Endothelial cell of umbilical vein (primary cell): Measurements from ENCODE around the gene PTGES. TPM values are rescaled to one million over a fixed set of nuclear protein-coding genes. Genes with fewer than 3 reads are reported as not detected.

Experiments
- BruUV-seq: library from RNA; stranded (reverse); fragments of 400-500 nt; replicated peaks from 2 replicates; lab custom pipeline; 2021; lab: Mats Ljungman, UMichigan
- CTCF ChIA-PET: fragments of 300-600, 350-600 bp; sonication (Branson Sonifier 250); formaldehyde crosslinking; loops from one replicate; lab custom pipeline; 2021; ENCODE audit warnings: antibody characterized with exemption, inconsistent platforms; lab: Charles Lee
- POLR2A ChIA-PET: fragments of 300-600, 350-600 bp; sonication (Branson Sonifier 250); formaldehyde crosslinking; loops from one replicate; lab custom pipeline; 2021; ENCODE audit warnings: antibody characterized with exemption, inconsistent platforms; lab: Charles Lee
- DNase-seq: peaks from one replicate; pipeline ENCODE4 v3.0.0-alpha.2; 2011; ENCODE audit warnings: low read depth, low spot score
- FAIRE-seq: peaks from 2 replicates; lab custom pipeline; 2011; peaks lifted over from hg19 to GRCh38; lab: Jason Lieb, UNC
- H2AFZ ChIP-seq: 2 replicates; pipeline ENCODE4 v1.6.0; 2012; ENCODE audit warnings: low read depth, low read length, control low read depth, inconsistent platforms
- H3K27ac ChIP-seq: 2 replicates; pipeline ENCODE4 v1.5.1; 2011; ENCODE audit warnings: low read depth, mild to moderate bottlenecking, control low read depth, low read length, moderate library complexity; ENCODE audit not compliant: insufficient read depth
- H3K27me3 ChIP-seq, 2 experiments: 2 replicates each; pipeline versions ENCODE4 v1.6.0 to v1.6.1; 2011; ENCODE audit warnings: low read length in 2 of 2, mixed read lengths in 1 of 2; ENCODE audit not compliant: control insufficient read depth in 2 of 2, insufficient read depth in 2 of 2
- H3K36me3 ChIP-seq, 2 experiments: 2 replicates in 1 of 2; 3 replicates in 1 of 2; pipeline ENCODE4 v1.5.1; 2011; ENCODE audit warnings: low read length in 2 of 2, mild to moderate bottlenecking in 1 of 2, moderate library complexity in 1 of 2; ENCODE audit not compliant: control insufficient read depth in 2 of 2, insufficient read depth in 2 of 2; ENCODE audit errors: extremely low read depth in 1 of 2
- H3K4me1 ChIP-seq: 3 replicates; pipeline ENCODE4 v1.5.1; 2011; ENCODE audit warnings: mild to moderate bottlenecking, low read length; ENCODE audit not compliant: control insufficient read depth, insufficient read depth; ENCODE audit errors: extremely low read depth
- H3K4me2 ChIP-seq: 2 replicates; pipeline ENCODE4 v1.6.1; 2011; ENCODE audit warnings: low read length, control low read depth, mixed read lengths; ENCODE audit not compliant: insufficient read depth
- H3K4me3 ChIP-seq, 3 experiments: fragments of 200-600 bp in 1 of 3; sonication (generic), shearing (Covaris generic) in 1 of 3; replicated peaks in 1 of 3; 2 replicates each; pipeline ENCODE4 v1.5.1; 2011 to 2016; ENCODE audit warnings: control low read depth in 3 of 3, low read length in 3 of 3, mild to moderate bottlenecking in 2 of 3, inconsistent platforms in 1 of 3, low read depth in 1 of 3, moderate library complexity in 1 of 3; ENCODE audit not compliant: insufficient read depth in 1 of 3
- H3K79me2 ChIP-seq: 2 replicates; pipeline ENCODE4 v1.6.0; 2012; ENCODE audit warnings: low read length, inconsistent platforms; ENCODE audit not compliant: control insufficient read depth, insufficient read depth
- H3K9ac ChIP-seq: replicated peaks from 2 replicates; pipeline ENCODE3; 2011; ENCODE audit warnings: low read length, control low read depth; ENCODE audit not compliant: insufficient read depth; ENCODE audit errors: extremely low read depth
- H3K9me1 ChIP-seq: replicated peaks from 3 replicates; pipeline ENCODE4 v1.6.0; 2011; ENCODE audit warnings: mild to moderate bottlenecking, low read length; ENCODE audit not compliant: control insufficient read depth, insufficient read depth; ENCODE audit errors: extremely low read depth
- H3K9me3 ChIP-seq: replicated peaks from 2 replicates; pipeline ENCODE4 v1.5.1; 2012; ENCODE audit warnings: low read length, inconsistent platforms; ENCODE audit not compliant: control insufficient read depth, insufficient read depth
- H4K20me1 ChIP-seq: replicated peaks from 2 replicates; pipeline ENCODE3; 2011; ENCODE audit warnings: mild to moderate bottlenecking, low read length; ENCODE audit not compliant: control insufficient read depth, insufficient read depth; ENCODE audit errors: extremely low read depth
- CTCF ChIP-seq, 2 donors: IDR thresholded peaks; 1 replicate in 1 of 2; 2 replicates in 1 of 2; pipeline ENCODE4 v1.5.1; 2011; ENCODE audit warnings: low read length in 2 of 2, mild to moderate bottlenecking in 2 of 2, moderate library complexity in 2 of 2, control low read depth in 1 of 2, inconsistent platforms in 1 of 2, low read depth in 1 of 2; ENCODE audit not compliant: insufficient read depth in 1 of 2; ENCODE audit errors: extremely low read depth in 1 of 2
- EZH2 ChIP-seq: IDR thresholded peaks from 2 replicates; pipeline ENCODE4 v1.6.1; 2012; ENCODE audit warnings: borderline replicate concordance, low read depth, mild to moderate bottlenecking, moderate library complexity, low read length, inconsistent platforms; ENCODE audit not compliant: severe bottlenecking
- FOS ChIP-seq: IDR thresholded peaks from 2 replicates; pipeline ENCODE4 v1.6.1; 2011; ENCODE audit warnings: mild to moderate bottlenecking, low read length, moderate library complexity, borderline replicate concordance; ENCODE audit not compliant: insufficient read depth
- GATA2 ChIP-seq: IDR thresholded peaks from 2 replicates; pipeline ENCODE4 v1.7.0; 2011; ENCODE audit warnings: low read depth, mild to moderate bottlenecking, moderate library complexity, mixed read lengths, low read length; ENCODE audit not compliant: insufficient read length, insufficient read depth
- JUN ChIP-seq: IDR thresholded peaks from 2 replicates; pipeline ENCODE4 v1.6.1; 2011; ENCODE audit warnings: borderline replicate concordance, low read depth; ENCODE audit not compliant: insufficient read length, insufficient read depth
- MAX ChIP-seq: IDR thresholded peaks from 2 replicates; pipeline ENCODE4 v1.6.1; 2011; ENCODE audit not compliant: insufficient read depth, insufficient read length
- MYC ChIP-seq: IDR thresholded peaks from one replicate; pipeline ENCODE4 v1.6.1; 2011; ENCODE audit warnings: mild to moderate bottlenecking, low read depth, low read length
- POLR2A ChIP-seq: IDR thresholded peaks from 2 replicates; pipeline ENCODE4 v1.6.1; 2012; ENCODE audit warnings: low read depth, mild to moderate bottlenecking, control low read depth, low read length
- POLR2AphosphoS5 ChIP-seq: IDR thresholded peaks from 2 replicates; pipeline ENCODE4 v1.6.1; 2012; ENCODE audit warnings: low read depth, mild to moderate bottlenecking, control low read depth, low read length, moderate library complexity; ENCODE audit not compliant: insufficient read depth
- dilution Hi-C: fragments of 300-500 bp; cut with MboI; formaldehyde crosslinking; loops from one replicate; pipeline ENCODE4 v1.15.0; 2019; ENCODE audit warnings: low sequenced_read_pairs; ENCODE audit not compliant: extremely low pct_ligation_motif_present
- intact Hi-C: fragments of 100-400 bp; cut with micrococcal nuclease; formaldehyde crosslinking; loops from one replicate; pipeline ENCODE4 v1.10.0; 2022
- polyA plus RNA-seq, 4 experiments: library from polyadenylated mRNA; depleted of rRNA in 3 of 4; stranded (reverse) in 3 of 4; unstranded in 1 of 4; fragments of >200 nt; gene quantifications; 2 replicates each; pipeline versions ENCODE4 v1.2.1 to v1.2.3, GENCODE V29; 2011 to 2012; ENCODE audit warnings: missing spikeins in 1 of 4
- total RNA-seq: library from RNA; stranded (reverse); gene quantifications from 2 replicates; pipeline ENCODE4 v1.2.3, GENCODE V29; 2021

Gene PTGES
- total and polyA plus RNA-seq, 2 donors (not counting 3 experiments of a cell fraction or from before 2014, with no cell fraction given) = not detected

GRCh38 chr9:129703667-129704355 is 49.0 kb downstream of the PTGES start:
- no peak for DNase-seq
- Histone ChIP-seq H3K9ac (no peak overlapping the region), H3K9me3 (no peaks in the 10 kb centered on the region), H2AFZ (no peak overlapping the region), H3K9me1 (no peaks in the 10 kb centered on the region), H3K4me1 (no peaks in the 10 kb centered on the region), H4K20me1 (no peaks in the 10 kb centered on the region), H3K79me2 (no peaks in the 10 kb centered on the region), H3K27ac (no peak overlapping the region), H3K4me2 (no peak overlapping the region), H3K27me3 (peaks cover 0 to 9% of the 10 kb centered on the region in 2 experiments), H3K36me3 (no peaks in the 10 kb centered on the region), H3K4me3 (no peak overlapping the region)
- FAIRE-seq = no peak
- dilution Hi-C loops = no loop called here
- ChIA-PET CTCF (interaction anchor here (2.0 kb wide), 1 partner anchor 23 kb away, joined by 5 read pairs; no protein-coding TSS in a partner anchor), POLR2A (no interaction called here)
- intact Hi-C loops = no loop called here
- BruUV-seq = no TSS peak
- TF ChIP-seq GATA2 (no peak), POLR2A (no peak), POLR2AphosphoS5 (no peak), MAX (no peak), FOS (no peak), EZH2 (no peak), MYC (no peak), JUN (no peak), CTCF (IDR thresholded peaks at IDR 0.05; ENCODE audit: extremely low read depth in 1 of 2, insufficient read depth in 1 of 2, low read depth in 1 of 2, low read length in 2 of 2) (no peak)
